ENCODE data around the gene VTN.

GRCh38 chr17:28363186-28363585 lies 6.9 kb downstream of the VTN start:
- TF ChIP-seq POLR2A (IDR thresholded peaks at IDR 0.05) = no peak
- no peak for TF ChIP-seq CTCF (IDR thresholded peaks at IDR 0.05)

Measured in thyroid gland (tissue), 4 donors.